H1 (cell line): Measurements from ENCODE around the gene MYCBPAP. TPM values are rescaled to one million over a fixed set of nuclear protein-coding genes. Genes with fewer than 3 reads are reported as not detected.
A peak's percentile ranks its signal among the peaks of the same experiment; 100 is the strongest.

Experiments used
- CTCF ChIA-PET: fragments of 300-600 bp; sonication (Branson Sonifier 250); formaldehyde crosslinking; loops from one replicate; lab custom pipeline; 2021; ENCODE audit not compliant: partially characterized antibody; lab: Charles Lee
- POLR2A ChIA-PET: fragments of 300-600 bp; sonication (Branson Sonifier 250); formaldehyde crosslinking; loops from one replicate; lab custom pipeline; 2021; ENCODE audit warnings: inconsistent platforms; ENCODE audit not compliant: partially characterized antibody; lab: Charles Lee
- DNase-seq, 2 experiments: peaks; one replicate each; pipeline versions ENCODE4 v3.0.0 to v3.0.0-alpha.2; 2010 to 2022; ENCODE audit warnings: low spot score in 2 of 2, low read depth in 1 of 2, mixed read lengths in 1 of 2
- FAIRE-seq: peaks from 2 replicates; lab custom pipeline; 2011; peaks lifted over from hg19 to GRCh38; lab: Jason Lieb, UNC
- H2AFZ ChIP-seq: 2 replicates; pipeline ENCODE4 v1.8.1; 2012; ENCODE audit warnings: low read length, inconsistent platforms
- H2AK5ac ChIP-seq: 2 replicates; pipeline ENCODE4 v1.6.1; 2013; ENCODE audit warnings: low read depth, low read length
- H2BK120ac ChIP-seq: replicated peaks from 2 replicates; pipeline ENCODE3; 2013; ENCODE audit warnings: low read depth, low read length, inconsistent platforms
- H2BK12ac ChIP-seq: 2 replicates; pipeline ENCODE4 v1.6.1; 2013; ENCODE audit warnings: low read depth, low read length
- H2BK15ac ChIP-seq: 2 replicates; pipeline ENCODE4 v1.6.1; 2013; ENCODE audit warnings: low read length
- H2BK20ac ChIP-seq: 2 replicates; pipeline ENCODE4 v1.6.1; 2013; ENCODE audit warnings: low read length
- H2BK5ac ChIP-seq: 2 replicates; pipeline ENCODE4 v1.6.1; 2013; ENCODE audit warnings: low read depth, low read length
- H3K14ac ChIP-seq: 2 replicates; pipeline ENCODE4 v1.6.1; 2013; ENCODE audit warnings: inconsistent platforms; ENCODE audit not compliant: insufficient read length
- H3K18ac ChIP-seq: 2 replicates; pipeline ENCODE4 v1.6.1; 2013; ENCODE audit warnings: low read length; ENCODE audit errors: extremely low read depth
- H3K23ac ChIP-seq: 2 replicates; pipeline ENCODE4 v1.6.1; 2013; ENCODE audit warnings: inconsistent platforms; ENCODE audit not compliant: insufficient read length
- H3K23me2 ChIP-seq: 2 replicates; pipeline ENCODE4 v1.6.1; 2013; ENCODE audit warnings: low read depth, low read length
- H3K27ac ChIP-seq: 2 replicates; pipeline ENCODE4 v1.6.1; 2011; ENCODE audit warnings: low read depth, low read length, inconsistent platforms
- H3K27me3 ChIP-seq, 4 experiments: replicated peaks in 1 of 4; 1 replicate in 1 of 4; 2 replicates in 3 of 4; pipeline versions ENCODE4 v1.6.1 to v1.8.1; 2011 to 2013; ENCODE audit warnings: low read length in 3 of 4, mild to moderate bottlenecking in 3 of 4, inconsistent platforms in 2 of 4, mixed read lengths in 2 of 4, moderate library complexity in 1 of 4; ENCODE audit not compliant: control insufficient read depth in 3 of 4, insufficient read depth in 3 of 4; ENCODE audit errors: extremely low read depth in 1 of 4
- H3K36me3 ChIP-seq, 4 experiments: 2 replicates each; pipeline versions ENCODE4 v1.6.1 to v1.8.1; 2011 to 2013; ENCODE audit warnings: mild to moderate bottlenecking in 4 of 4, low read length in 3 of 4, moderate library complexity in 2 of 4, control low read depth in 1 of 4, inconsistent platforms in 1 of 4; ENCODE audit not compliant: insufficient read depth in 4 of 4, control insufficient read depth in 2 of 4
- H3K4ac ChIP-seq: replicated peaks from 2 replicates; pipeline ENCODE3; 2013; ENCODE audit warnings: low read length, low read depth, mixed read lengths, inconsistent platforms; ENCODE audit not compliant: insufficient read length
- H3K4me1 ChIP-seq, 4 experiments: replicated peaks in 1 of 4; 1 replicate in 1 of 4; 2 replicates in 3 of 4; pipeline versions ENCODE4 v1.6.1 to v1.8.1; 2011 to 2013; ENCODE audit warnings: low read length in 3 of 4, inconsistent platforms in 2 of 4, mixed read lengths in 1 of 4; ENCODE audit not compliant: insufficient read depth in 4 of 4, control insufficient read depth in 3 of 4
- H3K4me2 ChIP-seq, 2 experiments: 2 replicates each; pipeline versions ENCODE4 v1.6.1 to v1.8.1; 2011 to 2013; ENCODE audit warnings: low read depth in 2 of 2, low read length in 2 of 2, control low read depth in 1 of 2, inconsistent platforms in 1 of 2, mild to moderate bottlenecking in 1 of 2; ENCODE audit not compliant: insufficient read depth in 1 of 2
- H3K4me3 ChIP-seq, 4 experiments: fragments of 200-600, 300-600 bp in 1 of 4; sonication (generic), shearing (Covaris generic), sonication (Bioruptor Twin) in 1 of 4; 2 replicates each; pipeline versions ENCODE4 v1.5.1 to v1.8.1; 2011 to 2016; ENCODE audit warnings: low read length in 4 of 4, low read depth in 3 of 4, control low read depth in 2 of 4, inconsistent platforms in 2 of 4, mild to moderate bottlenecking in 2 of 4, mixed read lengths in 1 of 4, moderate library complexity in 1 of 4; ENCODE audit not compliant: insufficient read depth in 2 of 4; ENCODE audit errors: extremely low read depth in 1 of 4
- H3K56ac ChIP-seq: replicated peaks from 2 replicates; pipeline ENCODE3; 2013; ENCODE audit warnings: low read depth, mild to moderate bottlenecking, mixed read lengths, low read length, inconsistent platforms; ENCODE audit not compliant: insufficient read length
- H3K79me1 ChIP-seq: 2 replicates; pipeline ENCODE4 v1.6.1; 2013; ENCODE audit warnings: low read depth, low read length, control low read depth
- H3K79me2 ChIP-seq, 2 experiments: 2 replicates each; pipeline versions ENCODE4 v1.6.1 to v1.8.1; 2012 to 2013; ENCODE audit warnings: low read length in 2 of 2, mild to moderate bottlenecking in 2 of 2, inconsistent platforms in 1 of 2; ENCODE audit not compliant: insufficient read depth in 2 of 2, control insufficient read depth in 1 of 2
- H3K9ac ChIP-seq, 4 experiments: replicated peaks in 1 of 4; 1 replicate in 1 of 4; 2 replicates in 3 of 4; pipeline versions ENCODE4 v1.6.1 to v1.8.1; 2011 to 2013; ENCODE audit warnings: low read depth in 3 of 4, low read length in 3 of 4, control low read depth in 2 of 4, mild to moderate bottlenecking in 2 of 4, moderate library complexity in 2 of 4, inconsistent platforms in 1 of 4; ENCODE audit errors: extremely low read depth in 1 of 4
- H3K9me3 ChIP-seq, 2 experiments: 2 replicates each; pipeline versions ENCODE4 v1.6.1 to v1.8.1; 2012 to 2013; ENCODE audit warnings: mild to moderate bottlenecking in 2 of 2, moderate library complexity in 2 of 2, control low read depth in 1 of 2, inconsistent platforms in 1 of 2, low read depth in 1 of 2, low read length in 1 of 2, mixed read lengths in 1 of 2; ENCODE audit not compliant: insufficient read depth in 2 of 2
- H4K20me1 ChIP-seq, 2 experiments: replicated peaks in 1 of 2; 2 replicates each; pipeline versions ENCODE3 to v1.8.1; 2011 to 2013; ENCODE audit warnings: inconsistent platforms in 2 of 2, low read length in 2 of 2, mild to moderate bottlenecking in 1 of 2; ENCODE audit not compliant: insufficient read depth in 2 of 2, control insufficient read depth in 1 of 2
- H4K5ac ChIP-seq: 2 replicates; pipeline ENCODE4 v1.6.1; 2013; ENCODE audit warnings: low read length, low read depth, mixed read lengths, inconsistent platforms; ENCODE audit not compliant: insufficient read length
- H4K8ac ChIP-seq: 2 replicates; pipeline ENCODE4 v1.8.0; 2013; ENCODE audit warnings: mild to moderate bottlenecking, moderate library complexity, low read length, inconsistent platforms; ENCODE audit not compliant: insufficient read depth; ENCODE audit errors: extremely low read depth
- H4K91ac ChIP-seq: replicated peaks from 2 replicates; pipeline ENCODE3; 2013; ENCODE audit warnings: low read length, mixed read lengths, inconsistent platforms; ENCODE audit not compliant: insufficient read length
- CBX5 ChIP-seq: fragments of 300-800, 300-1000 bp; sonication (generic); IDR thresholded peaks from 2 replicates; pipeline ENCODE4 v1.7.1; 2016; ENCODE audit warnings: antibody characterized with exemption, low read length, low read depth
- CTBP2 ChIP-seq: IDR thresholded peaks from 2 replicates; pipeline ENCODE4 v1.7.0; 2011; ENCODE audit warnings: borderline replicate concordance, mild to moderate bottlenecking, moderate library complexity, mixed read lengths, low read length; ENCODE audit not compliant: insufficient read depth, insufficient read length
- EZH2 ChIP-seq: fragments of 200-600 bp; sonication (generic); IDR thresholded peaks from 2 replicates; pipeline ENCODE4 v1.7.1; 2012; ENCODE audit warnings: low read depth, mild to moderate bottlenecking, moderate library complexity, low read length, inconsistent platforms; ENCODE audit not compliant: severe bottlenecking
- GABPA ChIP-seq: IDR thresholded peaks from 2 replicates; pipeline ENCODE4 v1.6.1; 2011; ENCODE audit warnings: mild to moderate bottlenecking, low read length, moderate library complexity, borderline replicate concordance; ENCODE audit not compliant: insufficient read depth
- RAD21 ChIP-seq, 2 experiments: IDR thresholded peaks in 1 of 2; conservative IDR thresholded peaks in 1 of 2; 2 replicates each; pipeline ENCODE4 v1.6.1; 2011; ENCODE audit warnings: low read depth in 2 of 2, low read length in 2 of 2, improper control_type of control experiment in 1 of 2, inconsistent platforms in 1 of 2, mild to moderate bottlenecking in 1 of 2, moderate library complexity in 1 of 2
- RNF2 ChIP-seq: fragments of 200-900, 300-1000 bp; sonication (generic); IDR thresholded peaks from 2 replicates; pipeline ENCODE4 v1.7.1; 2016; ENCODE audit warnings: borderline replicate concordance, low read depth, mild to moderate bottlenecking, antibody characterized with exemption, low read length; ENCODE audit not compliant: poor library complexity, severe bottlenecking; ENCODE audit errors: missing control alignments
- SAP30 ChIP-seq: fragments of 300-600 bp; sonication (generic); IDR thresholded peaks from 2 replicates; pipeline ENCODE4 v1.7.1; 2012; ENCODE audit warnings: low read length, moderate library complexity, mild to moderate bottlenecking, inconsistent platforms; ENCODE audit not compliant: insufficient read depth, insufficient replicate concordance
- SIRT6 ChIP-seq: IDR thresholded peaks from one replicate; pipeline ENCODE4 v1.7.1; 2012; ENCODE audit warnings: low read length, inconsistent platforms
- ZNF274 ChIP-seq: IDR thresholded peaks from 2 replicates; pipeline ENCODE4 v1.7.0; 2012; ENCODE audit warnings: low read length, borderline replicate concordance; ENCODE audit errors: extremely low read depth
- WGBS, 2 experiments: shearing (Covaris generic) in 1 of 2; methylation state at CpG; one replicate each; pipeline versions ENCODE4 v1.1.6 to v1.1.7; 2013 to 2015; ENCODE audit warnings: low lambda C conversion rate in 2 of 2, mixed read lengths in 2 of 2, inconsistent platforms in 1 of 2, low coverage in 1 of 2, missing lambda C conversion rate in 1 of 2; ENCODE audit not compliant: insufficient replicate concordance in 2 of 2, insufficient coverage in 1 of 2, insufficient read length in 1 of 2; ENCODE audit errors: extremely low coverage in 1 of 2, missing lambda C conversion rate in 1 of 2; 5-methylcytosine and 5-hydroxymethylcytosine counted together
- polyA plus RNA-seq, 7 experiments: library from polyadenylated mRNA; depleted of rRNA in 3 of 7; stranded (reverse) in 5 of 7; unstranded in 2 of 7; fragments of >200 nt in 5 of 7; fragments of 200-250 nt in 2 of 7; gene quantifications; 1 replicate in 5 of 7; 2 replicates in 1 of 7; 4 replicates in 1 of 7; pipeline versions ENCODE4 v1.2.1 to v1.2.3, GENCODE V29; 2011 to 2013; ENCODE audit warnings: missing spikeins in 2 of 7, mixed read lengths in 2 of 7
- total RNA-seq: library from RNA; stranded (reverse); fragmentation: NEBNext Ultra II Directional; extraction: Animal tissue kit (Norgen Biotek cat#: 25700); gene quantifications from 2 replicates; pipeline ENCODE4 v1.2.1, GENCODE V29; 2021

MYCBPAP gene
- total and polyA plus RNA-seq, 2 of the 8 experiments (the other 6 are each of a cell fraction or from before 2014, with no cell fraction given) = 0.89 to 3.3 TPM

DNA sequence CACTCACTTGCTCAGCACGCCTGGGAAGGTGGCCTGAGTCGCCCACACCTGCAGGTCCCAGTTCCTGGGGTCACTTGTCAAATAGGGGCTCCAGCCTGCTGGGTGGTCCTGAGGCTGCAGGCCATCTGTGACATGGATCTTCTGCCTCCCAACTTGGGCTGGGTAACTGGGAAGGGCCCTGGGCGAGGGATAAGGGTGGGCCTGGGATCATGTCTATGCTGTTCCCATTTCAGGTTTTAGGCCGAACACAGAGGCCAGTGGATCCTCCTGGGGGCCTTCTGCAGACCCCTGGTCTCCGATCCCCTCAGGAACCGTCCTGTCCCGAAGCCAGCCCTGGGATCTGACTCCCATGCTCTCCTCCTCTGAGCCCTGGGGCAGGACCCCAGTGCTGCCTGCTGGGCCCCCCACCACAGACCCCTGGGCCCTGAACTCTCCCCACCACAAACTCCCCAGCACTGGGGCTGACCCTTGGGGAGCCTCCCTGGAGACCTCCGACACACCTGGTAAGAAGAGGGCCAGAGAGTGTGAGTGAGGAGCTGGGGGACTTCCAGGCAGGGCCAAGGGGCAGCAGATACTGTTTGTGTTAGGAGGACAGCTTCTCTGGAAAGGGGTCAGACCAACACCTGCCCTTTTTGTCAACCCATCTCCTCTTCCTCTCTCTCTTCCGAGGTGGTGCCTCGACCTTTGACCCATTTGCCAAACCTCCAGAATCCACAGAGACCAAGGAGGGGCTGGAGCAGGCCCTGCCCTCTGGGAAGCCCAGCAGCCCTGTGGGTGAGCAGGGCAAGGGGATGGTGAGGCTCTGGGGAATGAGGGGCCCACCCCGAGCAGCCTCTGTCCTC lies 32.5 kb downstream of the MYCBPAP start:
- FAIRE-seq (no peak), DNase-seq (no peak)
- no peaks in the 10 kb centered on the region for H3K79me2 ChIP-seq
- H4K5ac ChIP-seq = no peak overlapping the region
- peak overlapping the region; percentile 10 for H4K91ac ChIP-seq
- H3K23me2 ChIP-seq = peaks cover 5% of the 10 kb centered on the region; the same call in 1 of the 2 replicates
- no peak overlapping the region for H3K14ac ChIP-seq
- H2BK5ac ChIP-seq = no peak overlapping the region
- no peak overlapping the region; the same call in 1 of the 2 replicates for H2BK20ac ChIP-seq
- H3K27me3 ChIP-seq = peaks cover 0 to 6% (median 5%) of the 10 kb centered on the region in 4 experiments; a peak in 4 of 7 replicates
- H3K4ac ChIP-seq = no peak overlapping the region
- CTCF ChIA-PET = interaction anchor here (1.1 to 6.0 kb wide), 10 partner anchors 10 to 143 kb away, joined by 3 to 42 read pairs (median 6); partner anchors contain the start of gene LRRC59
- no peak overlapping the region for H2AFZ ChIP-seq
- H3K27ac ChIP-seq = no peak overlapping the region
- no peak overlapping the region for H2BK12ac ChIP-seq
- H2BK15ac ChIP-seq = no peak overlapping the region
- H3K9ac ChIP-seq = no peak overlapping the region
- no peak overlapping the region for H3K18ac ChIP-seq
- H3K4me2 ChIP-seq = peak overlapping the region in 1 of 2 experiments; percentile 80; a peak in 1 of 4 replicates
- peaks cover 0 to 1% of the 10 kb centered on the region in 2 experiments for H4K20me1 ChIP-seq
- H2BK120ac ChIP-seq = no peak overlapping the region
- no peak overlapping the region for H2AK5ac ChIP-seq
- no peaks in the 10 kb centered on the region for H3K9me3 ChIP-seq
- H3K4me3 ChIP-seq = peak overlapping the region in 1 of 4 experiments; percentile 71; a peak in 2 of 8 replicates
- H3K36me3 ChIP-seq = peaks cover 0 to 3% (median 0%) of the 10 kb centered on the region in 4 experiments; a peak in 1 of 8 replicates
- H4K8ac ChIP-seq = no peak overlapping the region
- 85% methylated on average over 11 of the region's 11 CpGs; no CpG with 5 or more reads in 1 of the 2 experiments for WGBS, 2 experiments
- POLR2A ChIA-PET = interaction anchor here (1.1 to 2.6 kb wide), 3 partner anchors 10 to 90 kb away, joined by 3 to 6 read pairs (median 3); no protein-coding TSS in a partner anchor
- H3K23ac ChIP-seq = no peak overlapping the region
- H3K4me1 ChIP-seq = peaks cover 2 to 19% (median 10%) of the 10 kb centered on the region in 4 experiments
- H3K79me1 ChIP-seq = no peaks in the 10 kb centered on the region; the same call in 1 of the 2 replicates
- no peak overlapping the region for H3K56ac ChIP-seq
- no peak for TF ChIP-seq RAD21 (IDR thresholded peaks at IDR 0.05 in 1 of 2, conservative IDR thresholded peaks at IDR 0.05 in 1 of 2; ENCODE audit: low read depth in 2 of 2, low read length in 2 of 2)
- TF ChIP-seq SIRT6 = no peak
- TF ChIP-seq CTBP2 = no peak
- no peak for TF ChIP-seq SAP30
- TF ChIP-seq GABPA = no peak
- no peak for TF ChIP-seq CBX5
- no peak for TF ChIP-seq RNF2
- TF ChIP-seq ZNF274 = no peak
- TF ChIP-seq EZH2 = no peak
